K562 (cell line): ENCODE results near the gene KRAS. TPM values are rescaled to one million over a fixed set of nuclear protein-coding genes. Genes with fewer than 3 reads are reported as not detected.

Experiments
- ATAC-seq: fragments of 200-7000 bp; cut with Tn5 transposase; 3 replicates; pipeline ENCODE4 v1.9.1; 2020; ENCODE audit warnings: moderate library complexity
- BruUV-seq: library from RNA; stranded (reverse); fragments of 400-500 nt; replicated peaks from 2 replicates; lab custom pipeline; 2021; lab: Mats Ljungman, UMichigan
- CTCF ChIA-PET: fragments of 300-600 bp; formaldehyde crosslinking; extraction: SDS; loops from one replicate; lab custom pipeline; 2021; ENCODE audit warnings: low intra/inter-chr PET ratio; lab: Yijun Ruan, JAX
- POLR2A ChIA-PET: fragments of 300-600, 350-650 bp; sonication (Branson Sonifier 250); formaldehyde crosslinking; extraction: SDS; loops from one replicate; lab custom pipeline; 2021; ENCODE audit warnings: antibody characterized with exemption, inconsistent platforms; lab: Yijun Ruan, JAX
- DNase-seq, 4 experiments: peaks; one replicate each; pipeline versions ENCODE4 v3.0.0 to v3.0.0-alpha.2; 2011 to 2018; ENCODE audit warnings: low spot score in 3 of 4, mixed read lengths in 3 of 4; ENCODE audit errors: extremely low read depth in 1 of 4
- FAIRE-seq: peaks from 2 replicates; lab custom pipeline; 2011; peaks lifted over from hg19 to GRCh38; lab: Jason Lieb, UNC
- H2AFZ ChIP-seq: 2 replicates; pipeline ENCODE4 v1.6.0; 2011; ENCODE audit warnings: low read depth, low read length, control low read depth, inconsistent platforms
- H3K27ac ChIP-seq: fragments of 200-600 bp; 3 replicates; pipeline ENCODE4 v1.8.0; 2011; ENCODE audit warnings: low read depth, mild to moderate bottlenecking, control low read depth, inconsistent platforms, low read length, moderate library complexity, mixed read lengths; ENCODE audit errors: extremely low read depth
- H3K27me3 ChIP-seq, 2 experiments: fragments of 300-600 bp in 1 of 2; 2 replicates in 1 of 2; 3 replicates in 1 of 2; pipeline versions ENCODE4 v1.6.0 to v1.8.0; 2011; ENCODE audit warnings: inconsistent platforms in 2 of 2, low read length in 2 of 2, mild to moderate bottlenecking in 1 of 2, mixed read lengths in 1 of 2, moderate library complexity in 1 of 2; ENCODE audit not compliant: control insufficient read depth in 2 of 2, insufficient read depth in 2 of 2
- H3K36me3 ChIP-seq: fragments of 300-600 bp; 3 replicates; pipeline ENCODE4 v1.8.0; 2011; ENCODE audit warnings: mild to moderate bottlenecking, low read length, inconsistent platforms; ENCODE audit not compliant: control insufficient read depth, insufficient read depth
- H3K4me1 ChIP-seq, 2 experiments: fragments of 200-600 bp in 1 of 2; replicated peaks in 1 of 2; 2 replicates in 1 of 2; 3 replicates in 1 of 2; pipeline versions ENCODE4 v1.5.1 to v1.8.0; 2011; ENCODE audit warnings: inconsistent platforms in 2 of 2, low read length in 2 of 2, mild to moderate bottlenecking in 1 of 2, mixed read lengths in 1 of 2, moderate library complexity in 1 of 2; ENCODE audit not compliant: control insufficient read depth in 2 of 2, insufficient read depth in 2 of 2
- H3K4me2 ChIP-seq: 2 replicates; pipeline ENCODE4 v1.6.1; 2011; ENCODE audit warnings: low read length, control low read depth, inconsistent platforms, mixed read lengths; ENCODE audit not compliant: insufficient read depth
- H3K4me3 ChIP-seq: fragments of 200-600 bp; sonication (generic), shearing (Covaris generic); 2 replicates; pipeline ENCODE4 v1.5.1; 2016; ENCODE audit warnings: control low read depth, inconsistent platforms
- H3K79me2 ChIP-seq: fragments of 200-600 bp; 3 replicates; pipeline ENCODE4 v1.8.0; 2011; ENCODE audit warnings: low read length, inconsistent platforms; ENCODE audit not compliant: control insufficient read depth, insufficient read depth
- H3K9ac ChIP-seq, 2 experiments: 2 replicates each; pipeline versions ENCODE4 v1.6.0 to v1.6.1; 2011; ENCODE audit warnings: low read depth in 2 of 2, low read length in 2 of 2, control low read depth in 1 of 2, inconsistent platforms in 1 of 2, mild to moderate bottlenecking in 1 of 2, mixed read lengths in 1 of 2; ENCODE audit not compliant: insufficient read depth in 1 of 2
- H3K9me1 ChIP-seq: one replicate; pipeline ENCODE4 v1.6.0; 2011; ENCODE audit warnings: inconsistent platforms, mild to moderate bottlenecking, low read length, moderate library complexity; ENCODE audit not compliant: control insufficient read depth, insufficient read depth
- H3K9me3 ChIP-seq: replicated peaks from 2 replicates; pipeline ENCODE4 v1.5.1; 2011; ENCODE audit warnings: low read depth, low read length, inconsistent platforms; ENCODE audit not compliant: control insufficient read depth, insufficient read depth
- H4K20me1 ChIP-seq: replicated peaks from 2 replicates; pipeline ENCODE4 v1.6.1; 2011; ENCODE audit warnings: low read length, inconsistent platforms, mixed read lengths; ENCODE audit not compliant: control insufficient read depth, insufficient read depth
- ERF ChIP-seq: fragments of 450-650 bp; formaldehyde crosslinking; IDR thresholded peaks from 2 replicates; pipeline ENCODE4 v1.4.0; 2020; ENCODE audit warnings: mild to moderate bottlenecking, mixed read lengths
- KDM4B ChIP-seq, 2 experiments: fragments of 450-650 bp in 1 of 2; sonication (generic) in 1 of 2; IDR thresholded peaks; 2 replicates each; pipeline ENCODE4 v1.6.1; 2016 to 2017; ENCODE audit warnings: borderline replicate concordance in 2 of 2, antibody characterized with exemption in 1 of 2, low read depth in 1 of 2, mild to moderate bottlenecking in 1 of 2
- MAFG ChIP-seq: fragments of 450-650 bp; conservative IDR thresholded peaks from 2 replicates; pipeline ENCODE4 v1.6.1; 2016; ENCODE audit warnings: missing genetic modification characterization, missing compliant biosample characterization
- NR4A1 ChIP-seq, 2 experiments: fragments of 250-450 bp in 1 of 2; fragments of 450-650 bp in 1 of 2; sonication (Bioruptor Pico) in 1 of 2; IDR thresholded peaks; 2 replicates each; pipeline versions ENCODE4 v1.4.0 to v1.6.1; 2016 to 2020; ENCODE audit warnings: mild to moderate bottlenecking in 2 of 2, missing compliant biosample characterization in 1 of 2, missing genetic modification characterization in 1 of 2, moderate library complexity in 1 of 2
- PCBP1 ChIP-seq: fragments of 200-400 bp; formaldehyde crosslinking; IDR thresholded peaks from 2 replicates; pipeline ENCODE4 v1.6.1; 2018; ENCODE audit warnings: mild to moderate bottlenecking, low read depth, low read length; ENCODE audit not compliant: poor library complexity, severe bottlenecking
- PCBP2 ChIP-seq: fragments of 200-400 bp; formaldehyde crosslinking; IDR thresholded peaks from 2 replicates; pipeline ENCODE4 v1.6.1; 2018; ENCODE audit warnings: low read length, low read depth, mild to moderate bottlenecking, moderate library complexity; ENCODE audit not compliant: poor library complexity, severe bottlenecking
- POLR2H ChIP-seq: IDR thresholded peaks from 2 replicates; pipeline ENCODE4 v1.6.1; 2016; ENCODE audit warnings: missing genetic modification characterization, low read depth, mild to moderate bottlenecking, control low read depth, missing compliant biosample characterization, moderate library complexity
- SP2 ChIP-seq: IDR thresholded peaks from 2 replicates; pipeline ENCODE4 v1.6.1; 2011; ENCODE audit warnings: mild to moderate bottlenecking, low read depth, low read length, moderate library complexity; ENCODE audit not compliant: poor library complexity, severe bottlenecking; ENCODE audit errors: extremely low read depth
- SUPT5H ChIP-seq: fragments of 450-650 bp; IDR thresholded peaks from 2 replicates; pipeline ENCODE4 v1.6.1; 2016
- TCFL5 ChIP-seq: fragments of 250-450 bp; sonication (Bioruptor Pico); conservative IDR thresholded peaks from 2 replicates; pipeline ENCODE4 v1.6.1; 2021; ENCODE audit warnings: mild to moderate bottlenecking, moderate library complexity, matching md5 sums
- ZFPM2 ChIP-seq: fragments of 250-450 bp; sonication (Bioruptor Pico); IDR thresholded peaks from 2 replicates; pipeline ENCODE4 v1.5.1; 2022; ENCODE audit warnings: mild to moderate bottlenecking
- ZNF175 ChIP-seq: fragments of 200-800 bp; sonication (Bioruptor generic); IDR thresholded peaks from 2 replicates; pipeline ENCODE4 v1.6.1; 2016; ENCODE audit warnings: low read depth, mild to moderate bottlenecking, missing genetic modification characterization, missing compliant biosample characterization
- ZNF3 ChIP-seq: fragments of 250-450 bp; sonication (Bioruptor Pico); IDR thresholded peaks from 2 replicates; pipeline ENCODE4 v1.5.0; 2021; ENCODE audit warnings: mild to moderate bottlenecking, moderate library complexity
- ZNF347 ChIP-seq: fragments of 450-650 bp; formaldehyde crosslinking; IDR thresholded peaks from 2 replicates; pipeline ENCODE4 v1.4.0; 2020; ENCODE audit warnings: low read depth, mild to moderate bottlenecking, moderate library complexity
- ZNF408 ChIP-seq: fragments of 250-450 bp; sonication (Bioruptor Pico); IDR thresholded peaks from 2 replicates; pipeline ENCODE4 v1.4.0; 2020; ENCODE audit warnings: low read depth, mild to moderate bottlenecking, moderate library complexity
- ZNF707 ChIP-seq: fragments of 250-450 bp; sonication (Bioruptor Pico); conservative IDR thresholded peaks from 2 replicates; pipeline ENCODE4 v1.8.0; 2022; ENCODE audit warnings: inconsistent platforms, mild to moderate bottlenecking, moderate library complexity
- WGBS: fragments of 100-300 bp; shearing (Covaris generic); methylation state at CpG from one replicate; pipeline ENCODE4 v1.1.6; 2016; ENCODE audit warnings: low coverage, mixed read lengths; ENCODE audit not compliant: insufficient coverage; ENCODE audit errors: missing lambda C conversion rate; 5-methylcytosine and 5-hydroxymethylcytosine counted together
- in situ Hi-C: fragments of 300-500 bp; cut with MboI; formaldehyde crosslinking; loops from 4 replicates; pipeline ENCODE4 v1.15.0; 2018; ENCODE audit warnings: inconsistent platforms, mixed read lengths
- intact Hi-C: fragments of 100-400 bp; cut with micrococcal nuclease; formaldehyde crosslinking; loops from 2 replicates; pipeline ENCODE4 v1.14.2; 2022
- polyA plus RNA-seq, 8 experiments: library from polyadenylated mRNA; depleted of rRNA in 4 of 8; stranded (reverse) in 5 of 8; unstranded in 3 of 8; fragments of >200 nt; fragmentation: Nextera tagmentation in 2 of 8; fragmentation: Illumina TruSeq in 1 of 8; extraction: Ambion mirVana in 2 of 8; extraction: Trizol in 1 of 8; gene quantifications; 2 replicates each; pipeline versions ENCODE4 v1.2.1 to v1.2.3, GENCODE V29; 2011 to 2014; ENCODE audit warnings: inconsistent platforms in 1 of 8, missing spikeins in 1 of 8
- total RNA-seq, 7 experiments: library from RNA; depleted of rRNA in 6 of 7; stranded (reverse); fragments of >200 nt in 6 of 7; fragmentation: Illumina TruSeq in 2 of 7; extraction: Trizol in 2 of 7; gene quantifications; 2 replicates each; pipeline versions ENCODE4 v1.2.1 to v1.2.3, GENCODE V29; 2011 to 2021; ENCODE audit warnings: low replicate concordance in 1 of 7
- TF ChIP-seq, protein P1 (sequence below): fragments of 450-650 bp; IDR thresholded peaks from 2 replicates; pipeline ENCODE4 v1.6.1; 2016; ENCODE audit warnings: mild to moderate bottlenecking

KRAS gene
- total and polyA plus RNA-seq, 9 of the 15 experiments (the other 6 are each of a cell fraction or from before 2014, with no cell fraction given), result 7.2 to 21.2 (median 12.7) TPM

DNA sequence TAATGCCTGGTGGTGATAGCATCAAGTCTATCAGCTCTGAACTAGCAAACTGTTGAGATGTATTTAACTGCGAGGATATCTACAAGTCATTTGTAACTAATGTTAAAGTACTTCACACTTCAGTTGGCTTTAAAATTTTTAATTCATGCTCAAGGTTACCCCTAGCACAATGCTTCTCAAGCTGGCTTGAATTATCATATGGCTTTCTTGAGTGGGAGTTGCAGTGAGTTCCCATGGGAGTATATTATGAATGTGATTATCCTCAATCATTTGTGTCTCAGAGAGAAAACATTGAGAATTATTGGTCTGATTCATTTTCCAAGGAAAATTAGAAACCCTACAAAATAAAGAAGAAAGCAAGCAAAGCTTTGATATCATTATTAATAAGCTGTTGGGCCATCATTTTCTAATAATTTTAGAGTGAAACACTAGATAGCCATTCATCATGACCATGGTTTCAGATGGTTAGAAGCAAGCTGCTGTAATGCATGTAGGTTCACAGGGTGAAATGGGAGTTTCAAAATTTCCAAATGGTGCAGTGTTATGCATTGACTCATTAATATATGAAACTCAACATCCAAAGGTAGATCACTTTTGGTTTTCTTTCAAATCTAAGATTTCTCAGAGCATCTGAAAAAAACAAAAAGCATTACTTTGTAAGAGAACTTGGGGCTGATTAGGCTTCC, 11.8 kb upstream of the KRAS start (continued):
- no peak for TF ChIP-seq ZNF347 (CRISPR knock-in tag)
- no peak for TF ChIP-seq TCFL5 (CRISPR knock-in tag)
- TF ChIP-seq ZNF3 (CRISPR knock-in tag), result no peak
- no peak for TF ChIP-seq KDM4B (IDR thresholded peaks at IDR 0.05; ENCODE audit: borderline replicate concordance in 2 of 2, low read depth in 1 of 2)
- no peak for TF ChIP-seq ZNF707
- no peak for TF ChIP-seq ZFPM2
- no peak for TF ChIP-seq SP2
- TF ChIP-seq SUPT5H, result no peak
- no peak for TF ChIP-seq ZNF175

DNA sequence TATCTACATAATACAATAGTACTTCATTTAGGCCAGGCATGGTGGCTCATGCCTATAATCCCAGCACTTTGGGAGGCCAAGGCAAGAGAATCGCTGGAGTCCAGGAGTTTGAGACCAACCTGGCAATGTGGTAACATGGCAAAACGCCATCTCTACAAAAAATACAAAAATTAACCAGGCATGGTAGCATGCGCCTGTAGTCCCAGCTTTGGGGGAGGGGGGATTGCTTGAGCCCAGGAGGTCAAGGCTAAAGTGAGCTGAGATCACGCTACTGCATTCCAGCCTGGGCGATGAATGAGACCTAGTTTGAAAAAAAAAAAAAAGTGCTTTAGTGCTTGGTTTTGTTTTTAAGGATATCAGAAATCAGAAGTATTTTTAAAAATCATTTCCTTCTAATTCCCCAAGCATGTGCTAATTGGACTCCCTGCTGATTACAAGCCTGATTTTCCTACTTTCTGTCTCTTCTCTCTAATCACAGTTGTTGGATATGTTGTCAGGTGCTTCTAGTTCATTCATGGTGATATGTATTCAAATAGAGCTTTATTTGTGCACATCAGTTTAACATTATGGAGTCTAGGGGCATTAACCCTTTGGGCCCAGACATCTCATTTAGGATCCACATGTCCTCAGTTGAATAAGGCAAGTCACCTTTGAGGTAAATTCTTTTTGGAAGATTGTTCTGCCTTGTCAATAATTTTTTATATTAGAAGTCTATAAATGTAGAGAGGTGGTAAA, 7.0 kb upstream of the KRAS start:
- ChIA-PET CTCF (interaction anchor here (0.7 kb wide), 1 partner anchor 327 kb away, joined by 3 read pairs; no protein-coding TSS in a partner anchor), POLR2A (interaction anchor here (0.6 kb wide), 2 partner anchors 123 to 233 kb away, joined by 3 read pairs; no protein-coding TSS in a partner anchor)
- no peaks in the 10 kb centered on the region for H3K79me2 ChIP-seq
- H3K9me1 ChIP-seq, result no peaks in the 10 kb centered on the region
- H3K4me3 ChIP-seq, result no peak overlapping the region
- no peaks in the 10 kb centered on the region for H4K20me1 ChIP-seq
- H3K36me3 ChIP-seq, result no peaks in the 10 kb centered on the region
- no peak overlapping the region for H3K9ac ChIP-seq
- 37% methylated on average over 5 of the region's 5 CpGs for WGBS
- no peak overlapping the region for H2AFZ ChIP-seq
- H3K9me3 ChIP-seq, result no peaks in the 10 kb centered on the region
- in situ Hi-C loops, result no loop called here
- H3K27ac ChIP-seq, result no peak overlapping the region
- DNase-seq (no peak), FAIRE-seq (no peak), ATAC-seq (no peak)
- H3K27me3 ChIP-seq, result no peaks in the 10 kb centered on the region; a peak in 3 of 5 replicates
- no TSS peak for BruUV-seq
- intact Hi-C loops, result no loop called here
- H3K4me2 ChIP-seq, result no peak overlapping the region
- H3K4me1 ChIP-seq, result no peaks in the 10 kb centered on the region; a peak in 1 of 5 replicates
- TF ChIP-seq ZNF408 (no peak), PCBP1 (no peak), NR4A1 (CRISPR knock-in tag; IDR thresholded peaks at IDR 0.05) (no peak), NR4A1 (tag; IDR thresholded peaks at IDR 0.05) (no peak), PCBP2 (no peak), MAFG (tag) (no peak), POLR2H (tag) (no peak), ERF (CRISPR knock-in tag) (no peak)
- TF ChIP-seq, protein P1, sequence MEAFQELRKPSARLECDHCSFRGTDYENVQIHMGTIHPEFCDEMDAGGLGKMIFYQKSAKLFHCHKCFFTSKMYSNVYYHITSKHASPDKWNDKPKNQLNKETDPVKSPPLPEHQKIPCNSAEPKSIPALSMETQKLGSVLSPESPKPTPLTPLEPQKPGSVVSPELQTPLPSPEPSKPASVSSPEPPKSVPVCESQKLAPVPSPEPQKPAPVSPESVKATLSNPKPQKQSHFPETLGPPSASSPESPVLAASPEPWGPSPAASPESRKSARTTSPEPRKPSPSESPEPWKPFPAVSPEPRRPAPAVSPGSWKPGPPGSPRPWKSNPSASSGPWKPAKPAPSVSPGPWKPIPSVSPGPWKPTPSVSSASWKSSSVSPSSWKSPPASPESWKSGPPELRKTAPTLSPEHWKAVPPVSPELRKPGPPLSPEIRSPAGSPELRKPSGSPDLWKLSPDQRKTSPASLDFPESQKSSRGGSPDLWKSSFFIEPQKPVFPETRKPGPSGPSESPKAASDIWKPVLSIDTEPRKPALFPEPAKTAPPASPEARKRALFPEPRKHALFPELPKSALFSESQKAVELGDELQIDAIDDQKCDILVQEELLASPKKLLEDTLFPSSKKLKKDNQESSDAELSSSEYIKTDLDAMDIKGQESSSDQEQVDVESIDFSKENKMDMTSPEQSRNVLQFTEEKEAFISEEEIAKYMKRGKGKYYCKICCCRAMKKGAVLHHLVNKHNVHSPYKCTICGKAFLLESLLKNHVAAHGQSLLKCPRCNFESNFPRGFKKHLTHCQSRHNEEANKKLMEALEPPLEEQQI, result no peak
